GM21515 (cell line): ENCODE measurements around the gene GBE1.

Experiments
- ATAC-seq: cut with Tn5 transposase; IDR thresholded peaks from one replicate; pipeline ENCODE4 v1.9.1; 2021; ENCODE audit not compliant: unreplicated experiment

GBE1 gene

GRCh38 chr3:81476692-81477091, 284.8 kb downstream of the GBE1 start:
- no peak for ATAC-seq

- ATAC-seq, result no peak
These were observed 288.7 kb downstream of the GBE1 start for GRCh38 chr3:81472600-81473362.

- no peak for ATAC-seq
These were observed 290.7 kb downstream of the GBE1 start for GRCh38 chr3:81470524-81471278.

GRCh38 chr3:81468391-81468790, 293.1 kb downstream of the GBE1 start:
- no peak for ATAC-seq

- ATAC-seq, result no peak
These were observed 295.3 kb downstream of the GBE1 start for GRCh38 chr3:81466201-81466560.

- ATAC-seq, result no peak
These were observed 295.8 kb downstream of the GBE1 start for GRCh38 chr3:81465510-81466200.

GRCh38 chr3:81463781-81464180, 297.7 kb downstream of the GBE1 start:
- no peak for ATAC-seq

GRCh38 chr3:81462921-81463320, 298.5 kb downstream of the GBE1 start:
- no peak for ATAC-seq

- ATAC-seq, result no peak
These were observed 301.7 kb downstream of the GBE1 start for GRCh38 chr3:81459733-81460132.

- no peak for ATAC-seq
These were observed 309.0 kb downstream of the GBE1 start for GRCh38 chr3:81452418-81452817.

GRCh38 chr3:81451611-81452010, 309.8 kb downstream of the GBE1 start:
- ATAC-seq, result no peak

GRCh38 chr3:81451140-81451539, 310.3 kb downstream of the GBE1 start:
- ATAC-seq, result no peak

GRCh38 chr3:81446806-81447205, 314.6 kb downstream of the GBE1 start:
- no peak for ATAC-seq

- ATAC-seq, result no peak
These were observed 315.7 kb downstream of the GBE1 start for GRCh38 chr3:81445712-81446111.

- no peak for ATAC-seq
These were observed 316.5 kb downstream of the GBE1 start for GRCh38 chr3:81444817-81445460.

- no peak for ATAC-seq
These were observed 317.5 kb downstream of the GBE1 start for GRCh38 chr3:81443958-81444357.

GRCh38 chr3:81443457-81443782, 318.0 kb downstream of the GBE1 start:
- ATAC-seq, result no peak

- no peak for ATAC-seq
These were observed 318.5 kb downstream of the GBE1 start for GRCh38 chr3:81442758-81443456.

GRCh38 chr3:81440661-81441060, 320.8 kb downstream of the GBE1 start:
- no peak for ATAC-seq
